Esophagus (tissue), 2 donors: ENCODE results near the gene RBM20. TPM values are rescaled to one million over a fixed set of nuclear protein-coding genes. Genes with fewer than 3 reads are reported as not detected.
"Not testable (repeated sequence)": the region's sequence is repeated elsewhere in the genome, so short reads cannot be mapped to it uniquely, and the experiment has no call there.

Experiments
- H3K27ac ChIP-seq, 2 donors: one replicate each; pipeline ENCODE4 v1.5.1; 2013; ENCODE audit warnings: low read depth in 2 of 2, mild to moderate bottlenecking in 2 of 2, inconsistent platforms in 1 of 2, low read length in 1 of 2, moderate library complexity in 1 of 2
- H3K27me3 ChIP-seq, 2 donors: one replicate each; pipeline ENCODE4 v1.6.1; 2013; ENCODE audit warnings: low read length in 2 of 2, control low read depth in 1 of 2, mild to moderate bottlenecking in 1 of 2; ENCODE audit not compliant: insufficient read depth in 2 of 2, control insufficient read depth in 1 of 2
- H3K36me3 ChIP-seq, 2 donors: one replicate each; pipeline ENCODE4 v1.6.1; 2013; ENCODE audit warnings: low read length in 1 of 2; ENCODE audit not compliant: control insufficient read depth in 2 of 2, insufficient read depth in 2 of 2
- H3K4me1 ChIP-seq, 2 donors: one replicate each; pipeline ENCODE4 v1.6.1; 2013; ENCODE audit warnings: low read length in 1 of 2; ENCODE audit not compliant: control insufficient read depth in 2 of 2, insufficient read depth in 2 of 2
- H3K4me3 ChIP-seq, 2 donors: one replicate each; pipeline ENCODE4 v1.5.1; 2013; ENCODE audit warnings: low read length in 2 of 2, mild to moderate bottlenecking in 2 of 2, low read depth in 1 of 2, moderate library complexity in 1 of 2
- H3K9me3 ChIP-seq, 2 donors: one replicate each; pipeline ENCODE4 v1.6.1; 2013; ENCODE audit warnings: mild to moderate bottlenecking in 2 of 2, low read depth in 1 of 2, low read length in 1 of 2, moderate library complexity in 1 of 2; ENCODE audit not compliant: control insufficient read depth in 2 of 2, insufficient read depth in 1 of 2
- WGBS, 2 donors: extraction: QIAGEN DNeasy Blood & Tissue Kit; methylation state at CpG; one replicate each; pipeline ENCODE4 v1.1.7; 2013; 5-methylcytosine and 5-hydroxymethylcytosine counted together
- polyA plus RNA-seq, 2 donors: library from polyadenylated mRNA; stranded (reverse); fragments of 200-250 nt; gene quantifications; one replicate each; pipeline ENCODE4 v1.2.3, GENCODE V29; 2013
- donor health status: healthy with polysubstance abuse.
- donor health status: Bipolar disorder and iron deficiency.

RBM20 gene
- polyA plus RNA-seq, 2 donors, result 2.7 to 7.2 TPM

- Histone ChIP-seq H3K4me3 (no peak overlapping the region), H3K4me1 (no peaks in the 10 kb centered on the region), H3K9me3 (no peaks in the 10 kb centered on the region), H3K36me3 (no peaks in the 10 kb centered on the region), H3K27ac (no peak overlapping the region), H3K27me3 (no peaks in the 10 kb centered on the region)
- 51 to 67% methylated on average over 6 of the region's 6 CpGs for WGBS, 2 donors
Observed at GRCh38 chr10:110636932-110637557, 7.1 kb upstream of the RBM20 start.

GRCh38 chr10:110637558-110638053 is 6.5 kb upstream of the RBM20 start:
- Histone ChIP-seq H3K27ac (no peak overlapping the region), H3K4me3 (no peak overlapping the region), H3K36me3 (no peaks in the 10 kb centered on the region), H3K9me3 (no peaks in the 10 kb centered on the region), H3K4me1 (no peaks in the 10 kb centered on the region), H3K27me3 (no peaks in the 10 kb centered on the region)
- 55 to 56% methylated on average over 10 of the region's 10 CpGs for WGBS, 2 donors

GRCh38 chr10:110638319-110638718 is 5.8 kb upstream of the RBM20 start:
- H3K27ac ChIP-seq, result no peak overlapping the region
- H3K9me3 ChIP-seq, result no peaks in the 10 kb centered on the region
- no peaks in the 10 kb centered on the region for H3K4me1 ChIP-seq
- peaks cover 4 to 6% of the 10 kb centered on the region in 2 donors for H3K27me3 ChIP-seq
- WGBS, 2 donors, result 80 to 86% methylated on average over 3 of the region's 3 CpGs
- H3K4me3 ChIP-seq, result no peak overlapping the region
- no peaks in the 10 kb centered on the region for H3K36me3 ChIP-seq

GRCh38 chr10:110639046-110639445 is 5.1 kb upstream of the RBM20 start:
- WGBS, 2 donors, result 94% methylated on average over 6 of the region's 6 CpGs
- not testable (repeated sequence) for H3K27ac ChIP-seq, H3K27me3 ChIP-seq, H3K36me3 ChIP-seq, H3K9me3 ChIP-seq, H3K4me1 ChIP-seq, H3K4me3 ChIP-seq

DNA sequence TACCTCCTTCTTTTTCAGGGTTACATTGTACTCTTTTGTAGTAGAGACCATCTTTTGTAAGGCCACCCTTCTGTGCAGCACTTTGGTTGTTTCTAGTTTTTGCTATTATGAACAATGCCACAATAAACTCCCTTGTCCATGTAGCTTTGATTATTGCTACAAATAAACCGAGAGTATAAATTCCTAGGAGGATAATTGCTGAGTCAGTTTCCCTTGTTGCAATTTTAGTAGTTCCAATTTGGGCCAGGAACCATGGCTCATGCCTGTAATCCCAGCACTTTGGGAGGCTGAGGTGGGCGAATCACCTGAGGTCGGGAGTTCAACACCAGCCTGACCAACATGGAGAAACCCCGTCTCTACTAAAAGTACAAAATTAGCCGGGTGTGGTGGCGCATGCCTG is 4.3 kb upstream of the RBM20 start:
- WGBS, 2 donors, result 64 to 93% methylated on average over 5 of the region's 6 CpGs

DNA sequence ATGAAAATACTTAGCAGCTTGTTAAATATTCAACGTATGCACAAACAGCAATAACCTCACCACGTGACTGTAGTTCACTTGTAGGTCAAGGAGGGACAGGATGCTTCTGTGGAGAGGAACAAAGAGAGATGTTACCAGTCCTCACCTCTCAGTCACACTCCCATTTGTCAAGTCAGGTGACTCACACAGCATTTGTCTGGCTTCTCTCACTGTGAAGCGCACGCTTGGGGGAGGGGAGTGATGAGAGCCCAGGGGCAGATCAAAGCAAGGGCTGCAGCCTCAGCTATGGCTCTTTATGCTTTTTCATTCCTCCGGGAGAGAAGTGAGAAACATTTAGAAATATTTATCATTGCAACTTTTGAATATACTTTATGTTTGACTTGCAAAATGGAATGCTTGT is 2.9 kb upstream of the RBM20 start:
- Histone ChIP-seq H3K4me1 (peaks cover 4 to 6% of the 10 kb centered on the region in 2 donors), H3K4me3 (no peak overlapping the region), H3K9me3 (no peaks in the 10 kb centered on the region), H3K36me3 (no peaks in the 10 kb centered on the region), H3K27me3 (peaks cover 9 to 13% of the 10 kb centered on the region in 2 donors), H3K27ac (no peak overlapping the region)
- 19 to 21% methylated on average over 5 of the region's 5 CpGs for WGBS, 2 donors

More for the DNA sequence above, 4.3 kb upstream of the RBM20 start:
- not testable (repeated sequence) for H3K4me3 ChIP-seq, H3K9me3 ChIP-seq, H3K27ac ChIP-seq, H3K36me3 ChIP-seq, H3K4me1 ChIP-seq
- H3K27me3 ChIP-seq, result peaks cover 4 to 13% of the 10 kb centered on the region in 2 donors

GRCh38 chr10:110642204-110643034 is 1.7 kb upstream of the RBM20 start:
- no peak overlapping the region for H3K27ac ChIP-seq
- WGBS, 2 donors, result 52 to 64% methylated on average over 14 of the region's 14 CpGs
- peaks cover 4 to 6% of the 10 kb centered on the region in 2 donors for H3K4me1 ChIP-seq
- H3K9me3 ChIP-seq, result no peaks in the 10 kb centered on the region
- no peaks in the 10 kb centered on the region for H3K36me3 ChIP-seq
- no peak overlapping the region for H3K4me3 ChIP-seq
- peaks cover 9 to 16% of the 10 kb centered on the region in 2 donors for H3K27me3 ChIP-seq

GRCh38 chr10:110643035-110643652 is 992 bp upstream of the RBM20 start:
- WGBS, 2 donors, result 10 to 17% methylated on average over 40 of the region's 40 CpGs
- H3K36me3 ChIP-seq, result no peaks in the 10 kb centered on the region
- peak overlapping the region in 1 of 2 donors; percentile 58 for H3K4me3 ChIP-seq
- H3K27me3 ChIP-seq, result peaks cover 9 to 16% of the 10 kb centered on the region in 2 donors
- H3K4me1 ChIP-seq, result peaks cover 4 to 6% of the 10 kb centered on the region in 2 donors
- H3K9me3 ChIP-seq, result no peaks in the 10 kb centered on the region
- H3K27ac ChIP-seq, result no peak overlapping the region

DNA sequence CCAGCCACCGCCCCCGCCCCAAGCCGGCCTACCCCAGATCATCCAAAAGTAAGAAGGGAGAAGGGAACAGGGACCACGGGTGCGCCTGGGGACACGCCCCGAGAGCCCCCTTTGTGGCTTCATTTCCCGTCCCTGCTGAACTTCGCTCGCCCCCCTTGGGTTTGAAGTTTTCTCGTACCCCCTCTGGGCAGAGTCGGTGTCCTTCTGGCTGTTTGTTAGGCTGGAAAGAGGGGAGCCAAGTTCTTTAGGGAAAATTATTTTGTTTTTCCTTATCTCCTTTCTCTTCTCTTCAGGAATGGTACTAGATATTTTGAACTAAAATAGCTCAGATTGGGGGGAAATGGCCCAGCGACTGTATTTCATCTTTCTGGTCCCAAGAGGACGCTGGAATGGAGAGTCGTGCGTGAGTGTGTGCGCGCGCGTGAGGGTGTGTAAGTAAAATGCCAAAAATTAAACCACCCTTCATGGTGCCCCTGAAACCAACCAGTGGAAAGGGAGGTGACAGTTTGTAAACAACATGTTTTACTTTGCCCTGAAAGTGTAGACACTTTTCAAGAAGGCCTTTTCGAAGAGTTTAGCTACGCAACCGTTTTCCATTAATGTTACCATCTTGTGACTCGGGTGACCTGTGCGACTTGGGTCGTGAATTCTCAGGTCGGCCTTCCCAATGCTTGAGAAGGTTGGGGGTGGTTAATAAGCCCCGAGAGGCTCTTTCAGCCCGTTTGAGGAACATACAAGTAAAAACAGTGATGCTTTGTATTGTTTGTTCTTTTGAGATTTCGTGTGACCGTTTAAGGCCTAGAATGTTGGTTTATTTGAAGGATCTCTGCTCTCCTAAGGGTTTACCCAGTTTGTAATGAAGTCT is 694 bp downstream of the RBM20 start:
- Histone ChIP-seq H3K27ac (no peak overlapping the region), H3K4me3 (peak overlapping the region in 1 of 2 donors; percentile 58), H3K36me3 (no peaks in the 10 kb centered on the region), H3K27me3 (peaks cover 9 to 16% of the 10 kb centered on the region in 2 donors), H3K4me1 (peaks cover 4 to 6% of the 10 kb centered on the region in 2 donors), H3K9me3 (no peaks in the 10 kb centered on the region)
- WGBS, 2 donors, result 46 to 51% methylated on average over 30 to 31 of the region's 31 CpGs
